Stimulated activated CD4-positive, alpha-beta T cell treated with anti-CD3 and anti-CD28 coated beads, TNF-alpha, amount 100 ng/mL, for 48 hours (primary cell): ENCODE results near the gene TNFRSF11A.

Source experiments
- DNase-seq, 3 donors: peaks; one replicate each; pipeline ENCODE4 v3.0.0-alpha.2; 2020; ENCODE audit warnings: low read depth in 3 of 3

Gene TNFRSF11A

DNA sequence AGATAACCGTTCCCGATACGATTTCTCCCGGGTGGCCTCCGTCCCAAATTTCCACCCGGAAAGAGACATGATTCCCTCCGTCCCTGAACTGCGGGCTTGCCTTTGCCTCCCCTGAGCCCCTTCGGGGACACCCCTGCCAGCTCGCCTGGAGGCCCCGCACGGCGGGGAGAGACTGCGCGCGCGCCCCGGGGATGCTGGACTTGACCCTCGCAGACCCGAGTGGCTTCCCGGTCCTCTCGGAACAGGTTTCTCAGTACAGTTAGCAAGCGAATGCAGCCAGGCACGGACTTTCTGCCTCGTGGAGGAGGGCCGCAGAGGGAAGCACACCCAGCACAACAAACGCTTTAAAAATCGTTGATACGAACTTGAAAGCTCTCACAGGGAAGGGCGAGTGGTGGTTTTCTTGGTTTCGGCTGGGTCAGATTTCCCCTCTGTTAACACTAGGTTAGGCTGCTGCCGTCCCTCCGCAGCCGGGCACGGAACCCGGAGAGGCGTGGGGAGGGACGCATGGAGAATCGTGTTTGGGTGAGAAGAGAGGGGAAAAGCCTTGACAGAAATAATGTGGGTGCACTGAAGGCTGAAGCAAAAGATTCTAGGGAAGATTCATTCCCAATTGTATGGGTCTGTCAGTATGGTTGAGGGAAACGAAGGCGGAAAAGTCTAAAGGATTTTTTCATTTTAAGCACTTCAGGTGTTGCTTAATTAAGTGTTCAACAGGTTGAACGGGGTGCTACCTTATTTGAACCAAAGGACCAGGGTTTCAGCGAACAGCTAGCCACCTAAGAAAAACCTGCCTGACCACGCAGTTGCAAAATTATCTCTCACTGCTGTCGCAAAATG lies 916 bp downstream of the TNFRSF11A start:
- no peak for DNase-seq

DNA sequence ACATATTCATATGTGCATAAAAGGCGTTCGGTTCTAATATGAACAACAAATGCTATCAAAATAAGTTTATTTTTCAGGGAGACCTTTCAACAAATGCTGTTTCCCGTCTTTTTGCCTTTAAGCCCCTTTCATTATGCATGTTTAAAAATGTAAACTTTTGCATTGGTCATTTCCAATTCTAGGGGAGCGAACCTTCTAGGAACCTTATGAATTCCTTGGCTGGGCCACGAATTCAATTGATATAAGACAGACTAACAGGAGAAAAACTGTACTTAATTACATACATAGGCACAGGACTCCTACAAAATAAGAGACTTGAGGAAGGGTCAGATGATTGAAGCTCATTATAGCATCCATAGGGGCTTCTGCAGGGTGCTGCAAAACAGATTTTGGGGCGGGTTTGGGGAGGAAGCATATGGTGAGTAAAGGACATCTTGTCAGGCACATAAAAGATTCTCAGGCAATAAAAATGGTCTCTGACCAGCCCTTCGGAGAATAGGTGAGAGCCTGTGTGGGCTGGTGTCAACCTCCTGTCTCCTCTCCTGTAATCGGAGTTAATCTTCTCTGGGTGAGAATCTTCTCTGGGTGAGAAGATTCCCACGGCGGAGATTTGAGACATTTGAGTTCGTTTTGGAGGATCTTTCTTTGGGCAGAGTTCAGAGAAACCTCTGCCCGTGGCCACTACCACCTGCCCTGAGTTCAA lies 1.7 kb downstream of the TNFRSF11A start:
- DNase-seq: no peak

- DNase-seq: no peak
Observed at GRCh38 chr18:62327977-62328376, 2.9 kb downstream of the TNFRSF11A start.

- no peak for DNase-seq
Observed at GRCh38 chr18:62328586-62329525, 3.7 kb downstream of the TNFRSF11A start.

DNA sequence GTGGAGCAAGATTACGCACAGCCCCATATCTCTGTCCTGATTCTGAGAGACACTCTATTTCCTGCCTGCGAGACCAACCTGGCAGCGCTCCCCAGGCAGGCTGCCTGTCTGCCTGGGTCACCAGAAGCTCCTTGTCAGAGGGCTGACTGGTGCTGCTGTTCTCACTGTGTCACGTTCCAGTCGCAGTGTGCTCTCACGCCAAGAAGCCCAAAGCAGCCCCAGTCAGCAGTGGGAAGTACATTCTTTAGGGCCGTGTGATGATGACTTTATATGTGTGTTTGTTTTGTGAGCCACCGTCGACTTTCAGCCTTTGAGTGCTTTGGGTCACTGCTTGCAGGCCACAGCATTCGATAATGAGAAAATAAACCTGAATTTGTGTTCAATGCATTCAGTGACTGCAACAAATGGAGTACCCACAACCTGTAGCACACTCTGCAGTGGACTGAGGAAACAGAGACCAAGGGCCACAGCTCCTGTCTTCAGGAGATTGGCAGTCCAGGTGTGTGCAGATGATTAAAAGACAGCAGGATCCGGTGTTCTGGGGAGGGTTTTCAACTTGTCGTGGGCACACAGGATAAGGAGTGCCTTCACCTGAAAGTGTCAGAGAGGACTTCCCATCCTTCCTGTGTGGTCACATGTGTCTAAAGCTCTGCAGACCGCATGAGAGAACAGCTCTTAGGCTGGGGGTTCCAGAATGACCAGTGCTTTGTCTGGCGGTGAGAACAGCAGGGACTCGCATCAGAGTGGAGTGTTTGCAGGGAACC lies 4.8 kb downstream of the TNFRSF11A start:
- peak in 2 of 3 donors; percentile 33 to 42 for DNase-seq

GRCh38 chr18:62330650-62331049 lies 5.5 kb downstream of the TNFRSF11A start:
- DNase-seq: no peak

DNA sequence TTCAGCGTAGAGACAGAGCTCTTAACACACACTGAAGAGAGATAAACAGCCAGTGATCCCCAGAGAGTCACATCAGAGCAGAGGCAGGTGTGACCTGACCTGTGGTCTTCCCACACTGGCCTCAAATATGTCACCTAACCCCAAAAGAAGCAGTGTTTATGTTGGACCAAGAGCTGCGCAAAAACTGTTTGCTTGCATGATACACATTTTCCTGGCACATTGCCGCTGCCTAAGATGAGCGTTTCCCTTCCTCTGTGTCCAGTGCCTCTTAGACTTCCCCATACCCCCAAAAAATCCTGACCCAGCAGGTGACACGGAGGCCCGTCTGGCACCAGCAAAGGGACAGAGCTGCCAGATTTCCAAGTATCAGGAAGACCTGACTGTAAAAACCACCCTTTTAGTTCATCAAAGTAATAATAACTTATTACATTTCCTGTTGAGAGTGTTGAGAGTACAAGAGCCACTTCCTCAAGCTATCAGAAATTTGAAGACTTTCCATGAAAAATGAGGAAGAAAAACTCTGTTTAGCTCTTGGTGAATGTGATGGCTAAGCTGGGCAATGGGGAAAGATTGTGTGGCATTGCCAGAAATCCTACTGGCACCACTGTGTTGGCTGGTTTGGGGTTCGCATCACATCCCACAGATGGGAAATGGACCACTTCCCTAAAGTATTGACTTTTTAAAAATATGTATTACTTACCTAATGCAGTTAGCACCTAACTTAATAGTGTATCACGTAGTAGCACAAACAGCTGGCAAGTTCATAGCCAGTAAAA lies 6.7 kb downstream of the TNFRSF11A start:
- no peak for DNase-seq

- no peak for DNase-seq
Observed at GRCh38 chr18:62332431-62332830, 7.3 kb downstream of the TNFRSF11A start.

DNA sequence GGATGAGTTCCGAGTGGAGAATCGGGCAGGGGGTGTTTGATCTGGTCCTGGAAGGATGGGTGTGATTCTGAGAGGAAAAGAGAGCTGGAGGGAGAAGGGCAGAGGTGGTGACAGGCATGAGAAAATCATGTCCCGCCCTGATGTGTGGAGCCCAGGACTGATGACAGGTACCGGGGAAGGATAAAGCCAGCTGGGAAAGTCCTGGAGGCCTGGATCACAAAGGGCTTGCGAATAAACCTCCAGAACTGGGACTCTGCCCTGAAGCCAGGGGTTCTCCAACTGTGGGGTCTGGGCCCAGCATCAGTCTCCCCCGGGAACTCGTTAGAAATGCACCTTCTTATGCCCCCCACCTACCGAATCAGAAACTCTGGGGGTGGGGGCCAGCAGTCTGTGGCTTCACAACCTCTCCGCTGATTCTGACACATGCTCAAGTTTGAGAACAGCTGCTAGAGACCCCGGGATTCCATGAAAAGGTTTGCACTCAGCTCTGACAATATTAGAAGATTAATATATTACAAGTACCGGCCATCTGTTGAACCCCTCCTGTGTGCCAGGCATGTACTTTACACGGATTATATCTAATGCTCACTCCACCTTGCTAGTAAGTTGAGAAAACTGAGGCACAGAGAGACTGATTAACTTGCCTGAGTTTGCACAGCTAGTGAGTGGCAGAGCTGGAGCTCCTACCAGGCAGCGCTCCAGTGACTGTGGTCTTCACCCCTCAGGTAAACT lies 8.0 kb downstream of the TNFRSF11A start:
- no peak for DNase-seq

DNA sequence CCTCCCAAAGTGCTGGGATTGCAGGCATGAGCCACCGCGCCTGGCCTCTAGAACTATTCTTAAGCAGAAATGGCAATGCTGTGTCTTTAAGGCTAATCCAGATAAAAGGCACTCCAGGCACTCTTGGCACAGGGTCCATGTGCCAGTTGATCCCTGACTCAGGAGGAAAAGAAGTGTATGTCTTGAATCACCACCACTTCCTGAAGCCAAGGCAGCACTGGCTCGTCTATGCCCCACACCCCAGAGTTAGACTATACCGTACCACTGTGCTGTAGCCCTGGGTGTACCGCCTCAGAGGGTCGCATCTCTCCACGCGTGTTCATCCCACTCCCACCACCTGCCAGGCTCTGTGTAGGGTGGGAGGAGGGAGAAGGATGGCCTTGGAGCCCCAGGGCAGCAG lies 9.0 kb downstream of the TNFRSF11A start:
- no peak for DNase-seq

GRCh38 chr18:62335494-62335893 lies 10.4 kb downstream of the TNFRSF11A start:
- DNase-seq: no peak

DNA sequence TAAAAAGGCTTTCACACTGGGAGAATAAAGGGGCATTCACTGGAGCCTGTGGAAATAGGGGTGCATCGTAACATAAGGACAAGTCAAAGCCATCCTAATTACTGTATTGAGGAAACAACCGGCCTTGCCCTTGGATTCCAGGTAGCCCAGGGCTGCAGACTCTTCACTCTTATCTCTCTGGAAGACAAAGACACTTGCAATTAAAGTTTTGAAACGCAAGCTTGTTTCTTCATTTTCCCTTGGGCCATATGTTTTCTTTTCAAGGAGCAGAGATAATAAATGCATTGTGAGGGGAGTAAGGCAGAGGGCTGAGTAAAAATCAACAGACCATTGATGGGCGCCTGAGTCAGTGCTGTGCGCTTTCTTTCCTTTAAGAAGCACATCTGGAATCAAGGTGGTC lies 11.5 kb downstream of the TNFRSF11A start:
- DNase-seq: no peak

- DNase-seq: no peak
Observed at GRCh38 chr18:62337336-62337735, 12.2 kb downstream of the TNFRSF11A start.

GRCh38 chr18:62338446-62339105 lies 13.5 kb downstream of the TNFRSF11A start:
- no peak for DNase-seq

DNA sequence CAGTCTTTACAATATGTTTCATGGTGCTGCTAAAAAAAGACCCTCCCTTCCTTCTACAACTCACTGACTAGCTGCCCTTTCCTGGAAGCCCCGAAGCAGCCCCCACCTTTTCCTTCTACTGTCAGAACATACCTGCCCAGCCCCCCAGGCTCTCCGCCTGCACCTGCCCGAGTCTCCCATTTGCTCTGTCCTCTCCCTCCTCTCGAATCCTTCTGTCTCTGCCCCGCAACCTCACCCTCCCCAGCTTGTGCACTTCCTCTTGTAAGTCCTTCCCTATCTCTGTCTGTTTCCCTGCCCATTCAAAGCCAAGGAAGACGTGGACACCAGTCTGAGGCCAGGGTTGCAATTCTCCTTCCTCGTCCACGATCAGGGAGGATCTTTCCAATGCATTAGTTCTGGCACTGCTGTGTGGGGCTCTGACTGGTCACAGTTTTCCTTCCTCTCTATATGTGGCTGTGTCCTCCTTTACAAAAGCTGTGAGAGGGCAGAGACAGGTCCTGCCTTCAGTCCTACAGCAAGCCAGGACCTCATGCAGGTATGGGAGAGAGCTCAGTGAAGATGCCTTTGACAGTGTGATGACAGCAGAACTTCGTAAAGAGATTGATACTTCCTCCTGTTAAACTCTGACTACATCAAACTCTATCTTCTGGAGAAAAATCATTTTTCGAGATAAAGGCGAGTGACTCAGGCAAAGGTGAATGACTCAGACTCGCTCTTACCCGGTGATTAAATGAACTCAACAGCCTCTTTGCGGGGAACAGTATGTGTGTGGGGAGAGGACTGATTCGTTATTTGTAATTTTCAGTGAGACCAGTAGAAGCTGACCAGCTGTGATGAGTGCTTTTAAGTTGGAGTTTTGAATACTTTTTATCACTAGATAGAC lies 14.2 kb downstream of the TNFRSF11A start:
- DNase-seq: no peak

DNA sequence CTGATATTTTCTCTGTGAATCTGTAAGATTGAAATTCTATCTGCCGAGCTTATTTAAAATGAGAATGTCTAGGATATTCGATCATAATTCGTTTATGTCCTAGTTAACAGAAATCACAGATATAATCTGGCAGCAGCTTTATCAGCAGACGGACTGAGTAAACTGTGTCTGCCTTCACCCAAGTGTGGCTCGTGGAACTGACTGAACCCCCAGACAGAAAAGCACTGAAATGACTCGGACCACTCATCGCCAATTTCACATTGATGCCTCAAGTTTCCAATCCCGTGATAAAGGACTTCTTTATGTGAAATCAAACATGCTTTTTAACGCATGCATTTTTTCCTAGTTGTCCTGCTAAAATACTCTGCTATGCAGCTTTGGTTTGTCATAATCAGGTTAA lies 15.9 kb downstream of the TNFRSF11A start:
- no peak for DNase-seq

GRCh38 chr18:62341473-62341872 lies 16.4 kb downstream of the TNFRSF11A start:
- no peak for DNase-seq

- no peak for DNase-seq
Observed at GRCh38 chr18:62342884-62343283, 17.8 kb downstream of the TNFRSF11A start.
